Spleen (tissue), 7 donors: Measurements from ENCODE around the gene CNTNAP2.

Source experiments
- POLR2A ChIP-seq, 3 donors: fragments of 450-650 bp; IDR thresholded peaks; one replicate each; pipeline ENCODE4 v1.5.1; 2017; ENCODE audit warnings: antibody characterized with exemption in 3 of 3, mild to moderate bottlenecking in 1 of 3
- TF ChIP-seq, protein P1 (sequence below), 11 experiments: fragments of 200-600 bp in 7 of 11; fragments of 450-650 bp in 4 of 11; sonication (generic) in 4 of 11; IDR thresholded peaks in 8 of 11; conservative IDR thresholded peaks in 3 of 11; 1 replicate in 7 of 11; 2 replicates in 4 of 11; pipeline versions ENCODE4 v1.4.0 to v1.8.0; 2016 to 2021; ENCODE audit warnings: antibody characterized with exemption in 11 of 11, inconsistent platforms in 4 of 11, mild to moderate bottlenecking in 1 of 11
- donor health status: DM: no; HTN: no; CAD: no; lungs with moderate emphysema.
- donor health status: DM: no; HTN: no; CAD: no.
- donor health status: DM: no; HTN: no; CAD: no.

GRCh38 chr7:147885869-147886268 is 1769.3 kb downstream of the CNTNAP2 start:
- TF ChIP-seq, protein P1, sequence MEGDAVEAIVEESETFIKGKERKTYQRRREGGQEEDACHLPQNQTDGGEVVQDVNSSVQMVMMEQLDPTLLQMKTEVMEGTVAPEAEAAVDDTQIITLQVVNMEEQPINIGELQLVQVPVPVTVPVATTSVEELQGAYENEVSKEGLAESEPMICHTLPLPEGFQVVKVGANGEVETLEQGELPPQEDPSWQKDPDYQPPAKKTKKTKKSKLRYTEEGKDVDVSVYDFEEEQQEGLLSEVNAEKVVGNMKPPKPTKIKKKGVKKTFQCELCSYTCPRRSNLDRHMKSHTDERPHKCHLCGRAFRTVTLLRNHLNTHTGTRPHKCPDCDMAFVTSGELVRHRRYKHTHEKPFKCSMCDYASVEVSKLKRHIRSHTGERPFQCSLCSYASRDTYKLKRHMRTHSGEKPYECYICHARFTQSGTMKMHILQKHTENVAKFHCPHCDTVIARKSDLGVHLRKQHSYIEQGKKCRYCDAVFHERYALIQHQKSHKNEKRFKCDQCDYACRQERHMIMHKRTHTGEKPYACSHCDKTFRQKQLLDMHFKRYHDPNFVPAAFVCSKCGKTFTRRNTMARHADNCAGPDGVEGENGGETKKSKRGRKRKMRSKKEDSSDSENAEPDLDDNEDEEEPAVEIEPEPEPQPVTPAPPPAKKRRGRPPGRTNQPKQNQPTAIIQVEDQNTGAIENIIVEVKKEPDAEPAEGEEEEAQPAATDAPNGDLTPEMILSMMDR (IDR thresholded peaks at IDR 0.05 in 8 of 11, conservative IDR thresholded peaks at IDR 0.05 in 3 of 11), result no peak
- no peak for TF ChIP-seq POLR2A (IDR thresholded peaks at IDR 0.05)
